Activated CD4-positive, alpha-beta T cell treated with anti-CD3 and anti-CD28 coated beads for 4 hours (primary cell): ENCODE data around the gene MAG.
A peak's percentile ranks its signal among the peaks of the same experiment; 100 is the strongest.

ENCODE experiments used
- DNase-seq, 2 donors: peaks; one replicate each; pipeline ENCODE4 v3.0.0-alpha.2; 2020

The MAG gene

GRCh38 chr19:35321291-35321690 is 29.3 kb downstream of the MAG start:
- DNase-seq, result no peak

- no peak for DNase-seq
Measured at GRCh38 chr19:35322014-35322413, 30.1 kb downstream of the MAG start.

- no peak for DNase-seq
Measured at GRCh38 chr19:35327642-35328041, 35.7 kb downstream of the MAG start.

GRCh38 chr19:35328851-35329285 is 36.9 kb downstream of the MAG start, which contains the start of gene CD22:
CD22 (plus strand) TSS chr19:35329187; CDS start chr19:35332041, 2,854 bp downstream.
- DNase-seq, result no peak

- no peak for DNase-seq
Measured at GRCh38 chr19:35329323-35329722, 37.4 kb downstream of the MAG start.

GRCh38 chr19:35330475-35330874 is 38.5 kb downstream of the MAG start:
- no peak for DNase-seq

- DNase-seq, result no peak
Measured at GRCh38 chr19:35331551-35332214, 39.7 kb downstream of the MAG start.

GRCh38 chr19:35332817-35333216 is 40.9 kb downstream of the MAG start:
- DNase-seq, result peak; percentile 16 to 18

GRCh38 chr19:35334144-35334753 is 42.3 kb downstream of the MAG start:
- DNase-seq, result no peak

- no peak for DNase-seq
Measured at GRCh38 chr19:35336166-35336955, 44.4 kb downstream of the MAG start.

GRCh38 chr19:35337097-35337983 is 45.4 kb downstream of the MAG start:
- no peak for DNase-seq

GRCh38 chr19:35337984-35338296 is 46.0 kb downstream of the MAG start:
- DNase-seq, result no peak

- no peak for DNase-seq
Measured at GRCh38 chr19:35340431-35340830, 48.5 kb downstream of the MAG start.

- no peak for DNase-seq
Measured at GRCh38 chr19:35341006-35341405, 49.0 kb downstream of the MAG start.

- DNase-seq, result no peak
Measured at GRCh38 chr19:35341565-35342225, 49.7 kb downstream of the MAG start.

- no peak for DNase-seq
Measured at GRCh38 chr19:35342430-35342829, 50.5 kb downstream of the MAG start.

GRCh38 chr19:35344511-35345031 is 52.6 kb downstream of the MAG start:
- DNase-seq, result no peak

- no peak for DNase-seq
Measured at GRCh38 chr19:35345671-35346111, 53.7 kb downstream of the MAG start.

- peak; percentile 72 to 75 for DNase-seq
Measured at GRCh38 chr19:35346193-35347052, 54.5 kb downstream of the MAG start.

- DNase-seq, result peak; percentile 40 to 45
Measured at GRCh38 chr19:35347171-35347929, 55.4 kb downstream of the MAG start, which contains the start of gene FFAR1. FFAR1 (plus strand) TSS chr19:35347902; CDS start chr19:35351552, 3,650 bp downstream.
